Heart left ventricle (tissue), 16 donors: ENCODE measurements around the gene GAB2. TPM values are rescaled to one million over a fixed set of nuclear protein-coding genes. Genes with fewer than 3 reads are reported as not detected.

Experiments used
- ATAC-seq, 4 donors: fragments of 200-7000 bp; cut with Tn5 transposase; one replicate each; pipeline ENCODE4 v1.9.1; 2020 to 2022; ENCODE audit warnings: moderate library complexity in 4 of 4, mild to moderate bottlenecking in 3 of 4, moderate number of reproducible peaks in 1 of 4
- DNase-seq, 5 donors: peaks; one replicate each; pipeline ENCODE4 v3.0.0-alpha.2; 2020
- H3K27ac ChIP-seq, 12 donors: fragments of 200-600 bp; sonication (generic) in 4 of 12; one replicate each; pipeline versions ENCODE4 v1.5.0 to v1.8.0; 2016 to 2022; ENCODE audit warnings: mild to moderate bottlenecking in 2 of 12
- H3K27me3 ChIP-seq, 9 donors: fragments of 200-600 bp; sonication (generic) in 2 of 9; one replicate each; pipeline versions ENCODE4 v1.5.1 to v1.8.0; 2016 to 2022; ENCODE audit warnings: mild to moderate bottlenecking in 3 of 9
- H3K36me3 ChIP-seq, 9 donors: fragments of 200-600 bp; sonication (generic) in 2 of 9; one replicate each; pipeline versions ENCODE4 v1.5.0 to v1.8.0; 2018 to 2022; ENCODE audit warnings: mild to moderate bottlenecking in 2 of 9
- H3K4me1 ChIP-seq, 12 donors: fragments of 200-600 bp; sonication (generic) in 4 of 12; one replicate each; pipeline versions ENCODE4 v1.5.0 to v1.8.0; 2016 to 2022; ENCODE audit warnings: mild to moderate bottlenecking in 3 of 12
- H3K4me3 ChIP-seq, 12 donors: fragments of 200-600 bp; sonication (generic) in 4 of 12; one replicate each; pipeline versions ENCODE4 v1.5.0 to v1.8.0; 2017 to 2022; ENCODE audit warnings: mild to moderate bottlenecking in 9 of 12, moderate library complexity in 4 of 12
- H3K9me3 ChIP-seq, 12 donors: fragments of 200-600 bp; sonication (generic) in 4 of 12; one replicate each; pipeline versions ENCODE4 v1.5.0 to v1.8.0; 2016 to 2022; ENCODE audit warnings: mild to moderate bottlenecking in 1 of 12
- POLR2A ChIP-seq, 2 donors: fragments of 450-650 bp; IDR thresholded peaks; one replicate each; pipeline ENCODE4 v1.6.1; 2017; ENCODE audit warnings: antibody characterized with exemption in 2 of 2, mild to moderate bottlenecking in 2 of 2, moderate library complexity in 2 of 2
- WGBS, 4 donors: extraction: QIAGEN DNeasy Blood & Tissue Kit in 2 of 4; methylation state at CpG; one replicate each; pipeline versions ENCODE4 v1.1.5 to v1.1.7; 2013 to 2018; 5-methylcytosine and 5-hydroxymethylcytosine counted together
- intact Hi-C, 10 donors: fragments of 100-400 bp; cut with DNase I; formaldehyde crosslinking; loops; one replicate each; pipeline versions ENCODE4 v1.11.1 to v1.14.2; 2022
- polyA plus RNA-seq, 2 donors: library from polyadenylated mRNA; stranded (reverse); fragments of 200-250 nt; gene quantifications; one replicate each; pipeline ENCODE4 v1.2.3, GENCODE V29; 2013
- total RNA-seq, 9 donors: library from RNA; depleted of rRNA in 2 of 9; stranded (reverse); fragments of >200 nt in 2 of 9; fragmentation: NEBNext Ultra II Directional in 3 of 9; extraction: Animal tissue kit (Norgen Biotek cat#: 25700) in 3 of 9; gene quantifications; one replicate each; pipeline versions ENCODE4 v1.1.0 to v1.2.4, GENCODE V29; 2016 to 2023
- TF ChIP-seq, protein P1 (sequence below), 12 donors: fragments of 200-600 bp; sonication (generic) in 4 of 12; IDR thresholded peaks; one replicate each; pipeline versions ENCODE4 v1.5.0 to v1.8.0; 2018 to 2022; ENCODE audit warnings: antibody characterized with exemption in 12 of 12, mild to moderate bottlenecking in 5 of 12
- donor health status: ischemic (EF 13 %, LVEDD 7.1; RV severe dilation, severe dysfunction).
- donor health status: healthy with polysubstance abuse.
- donor health status: DM: no; HTN: yes; CAD: no.
- donor health status: DM: no; HTN: no; CAD: no.
- donor health status: ischemic (EF 25% LVEDD 6.9; RV normal size, moderate dysfunction).
- donor health status: ischemic (EF 25% LVEDD 5.7; RV mildly dilated, moderate dysfunction).
- donor health status: healthy.
- donor health status: DM: yes; HTN: yes; CAD: no.
- donor health status: ischemic (EF 35%, LVEDD 5.7; RV mildly dilated, moderate dysfunction).
- donor health status: nonischemic (EF 11% LVEDD 7.7; RV severe dilation, severe dysfunction).
- donor health status: DM: yes; HTN: yes; CAD: no.
- donor health status: PGD.
- donor health status: ischemic (EF 29% LVEDD 5.4; RV normal size, mild dysfunction).
- donor health status: nonischemic (EF 23%, LVEDD 6.1; RV moderate dilation, normal function).

The GAB2 gene
- total and polyA plus RNA-seq, 11 donors: 6.1 to 53.0 (median 30.0) TPM

GRCh38 chr11:78414321-78415051 is 3.1 kb downstream of the GAB2 start:
- ATAC-seq (no peak), DNase-seq (no peak)
- H3K27me3 ChIP-seq: no peaks in the 10 kb centered on the region
- peaks cover 0 to 9% (median 0%) of the 10 kb centered on the region in 9 donors for H3K36me3 ChIP-seq
- no peak overlapping the region for H3K4me3 ChIP-seq
- 85 to 95% (median 92%) methylated on average over 14 of the region's 14 CpGs for WGBS, 4 donors
- no peak for TF ChIP-seq POLR2A (IDR thresholded peaks at IDR 0.05)
- TF ChIP-seq, protein P1, sequence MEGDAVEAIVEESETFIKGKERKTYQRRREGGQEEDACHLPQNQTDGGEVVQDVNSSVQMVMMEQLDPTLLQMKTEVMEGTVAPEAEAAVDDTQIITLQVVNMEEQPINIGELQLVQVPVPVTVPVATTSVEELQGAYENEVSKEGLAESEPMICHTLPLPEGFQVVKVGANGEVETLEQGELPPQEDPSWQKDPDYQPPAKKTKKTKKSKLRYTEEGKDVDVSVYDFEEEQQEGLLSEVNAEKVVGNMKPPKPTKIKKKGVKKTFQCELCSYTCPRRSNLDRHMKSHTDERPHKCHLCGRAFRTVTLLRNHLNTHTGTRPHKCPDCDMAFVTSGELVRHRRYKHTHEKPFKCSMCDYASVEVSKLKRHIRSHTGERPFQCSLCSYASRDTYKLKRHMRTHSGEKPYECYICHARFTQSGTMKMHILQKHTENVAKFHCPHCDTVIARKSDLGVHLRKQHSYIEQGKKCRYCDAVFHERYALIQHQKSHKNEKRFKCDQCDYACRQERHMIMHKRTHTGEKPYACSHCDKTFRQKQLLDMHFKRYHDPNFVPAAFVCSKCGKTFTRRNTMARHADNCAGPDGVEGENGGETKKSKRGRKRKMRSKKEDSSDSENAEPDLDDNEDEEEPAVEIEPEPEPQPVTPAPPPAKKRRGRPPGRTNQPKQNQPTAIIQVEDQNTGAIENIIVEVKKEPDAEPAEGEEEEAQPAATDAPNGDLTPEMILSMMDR (IDR thresholded peaks at IDR 0.05): peak; percentile 43 to 69 (median 57)
- H3K9me3 ChIP-seq: peaks cover 0 to 21% (median 8%) of the 10 kb centered on the region in 12 donors
- intact Hi-C loops: loop anchor here (2.0 to 10.0 kb wide), 13 partner anchors 60 to 277 kb away; partner anchors contain the start of genes ALG8 (in 1 of the 10), KCTD21 (in 1 of the 10) and USP35 (in 1 of the 10)
- peak overlapping the region in 1 of 12 donors; percentile 46 for H3K27ac ChIP-seq
- peaks cover 0 to 43% (median 20%) of the 10 kb centered on the region in 12 donors for H3K4me1 ChIP-seq

DNA sequence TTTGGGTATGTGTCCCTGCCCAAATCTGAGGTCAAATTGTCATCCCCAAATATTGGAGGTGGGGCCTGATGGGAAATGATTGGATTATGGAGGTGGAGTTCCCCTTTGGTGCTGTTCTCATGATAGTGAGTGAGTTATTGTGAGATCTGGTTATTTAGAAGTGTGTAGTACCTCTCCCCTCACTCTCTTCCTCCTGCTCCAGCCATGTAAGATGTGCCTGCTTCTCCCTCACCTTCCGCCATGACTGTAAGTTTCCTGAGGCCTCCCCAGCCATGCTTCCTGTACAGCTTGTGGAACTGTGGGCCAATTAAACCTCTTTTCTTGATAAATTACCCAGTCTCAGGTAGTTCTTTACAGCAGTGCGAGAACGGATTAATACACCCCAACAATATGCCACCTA is 9.0 kb downstream of the GAB2 start:
- no peak for TF ChIP-seq POLR2A (IDR thresholded peaks at IDR 0.05)
- TF ChIP-seq, protein P1 (IDR thresholded peaks at IDR 0.05): no peak
- H3K27me3 ChIP-seq: no peaks in the 10 kb centered on the region
- intact Hi-C loops: loop anchor here in 1 of 10 donors (5.0 kb wide), 1 partner anchor 36 kb away; no protein-coding TSS in a partner anchor
- H3K36me3 ChIP-seq: peaks cover 0 to 18% (median 0%) of the 10 kb centered on the region in 9 donors
- no peak overlapping the region for H3K27ac ChIP-seq
- DNase-seq (no peak), ATAC-seq (no peak)
- no peak overlapping the region for H3K4me3 ChIP-seq
- H3K4me1 ChIP-seq: peaks cover 0 to 28% (median 0%) of the 10 kb centered on the region in 12 donors
- WGBS, 4 donors: 99% methylated on average over 3 of the region's 3 CpGs
- peaks cover 0 to 45% (median 11%) of the 10 kb centered on the region in 12 donors for H3K9me3 ChIP-seq

GRCh38 chr11:78406568-78407196 is 10.9 kb downstream of the GAB2 start:
- WGBS, 4 donors: 78 to 86% (median 83%) methylated on average over 3 of the region's 3 CpGs
- DNase-seq (no peak), ATAC-seq (no peak)
- peaks cover 0 to 18% (median 0%) of the 10 kb centered on the region in 9 donors for H3K36me3 ChIP-seq
- intact Hi-C loops: loop anchor here in 1 of 10 donors (5.0 kb wide), 1 partner anchor 34 kb away; no protein-coding TSS in a partner anchor
- TF ChIP-seq, protein P1 (IDR thresholded peaks at IDR 0.05): no peak
- TF ChIP-seq POLR2A (IDR thresholded peaks at IDR 0.05): no peak
- no peaks in the 10 kb centered on the region for H3K27me3 ChIP-seq
- no peak overlapping the region for H3K27ac ChIP-seq
- H3K4me3 ChIP-seq: no peak overlapping the region
- peaks cover 0 to 45% (median 11%) of the 10 kb centered on the region in 12 donors for H3K9me3 ChIP-seq
- peaks cover 0 to 30% (median 4%) of the 10 kb centered on the region in 12 donors for H3K4me1 ChIP-seq

DNA sequence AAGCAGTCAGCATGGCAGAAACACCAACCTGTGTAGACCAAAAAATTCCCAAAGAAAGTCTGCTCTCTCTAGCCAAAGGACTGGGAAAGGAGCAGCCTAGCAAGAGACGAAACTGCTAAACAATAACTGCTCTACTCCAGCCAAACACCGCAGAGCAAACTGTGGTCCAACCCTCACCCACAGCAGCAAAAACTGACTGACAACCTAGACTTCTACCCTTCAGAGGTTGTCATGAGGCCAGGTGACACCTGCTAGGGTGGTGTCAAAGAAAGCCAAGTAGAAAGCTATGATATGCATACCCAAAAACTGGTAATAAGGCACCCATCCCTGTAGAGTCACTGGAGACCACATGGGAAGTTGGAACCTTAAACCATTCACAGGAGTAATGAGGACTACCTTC is 11.8 kb downstream of the GAB2 start:
- no peaks in the 10 kb centered on the region for H3K27me3 ChIP-seq
- TF ChIP-seq, protein P1 (IDR thresholded peaks at IDR 0.05): no peak
- no peak for TF ChIP-seq POLR2A (IDR thresholded peaks at IDR 0.05)
- no peak overlapping the region for H3K27ac ChIP-seq
- ATAC-seq (no peak), DNase-seq (no peak)
- 50 to 95% (median 81%) methylated on average over 2 of the region's 2 CpGs for WGBS, 4 donors
- H3K9me3 ChIP-seq: peaks cover 0 to 38% (median 10%) of the 10 kb centered on the region in 12 donors
- no peak overlapping the region for H3K4me3 ChIP-seq
- peaks cover 0 to 18% (median 0%) of the 10 kb centered on the region in 9 donors for H3K36me3 ChIP-seq
- intact Hi-C loops: loop anchor here in 1 of 10 donors (5.0 kb wide), 1 partner anchor 34 kb away; no protein-coding TSS in a partner anchor
- peaks cover 0 to 30% (median 7%) of the 10 kb centered on the region in 12 donors for H3K4me1 ChIP-seq
